IMR-90 (cell line): Measurements from ENCODE around the gene TTC21B. TPM values are rescaled to one million over a fixed set of nuclear protein-coding genes. Genes with fewer than 3 reads are reported as not detected.

ENCODE experiments used
- ATAC-seq: fragments of 200-7000 bp; cut with Tn5 transposase; 2 replicates; pipeline ENCODE4 v1.9.1; 2020; ENCODE audit warnings: low read depth, mild to moderate bottlenecking, moderate library complexity
- BruUV-seq: library from RNA; stranded (reverse); fragments of 400-500 nt; replicated peaks from 2 replicates; lab custom pipeline; 2021; lab: Mats Ljungman, UMichigan
- CTCF ChIA-PET: fragments of 300-600 bp; formaldehyde crosslinking; extraction: SDS; loops from one replicate; lab custom pipeline; 2021; ENCODE audit warnings: antibody characterized with exemption; lab: Yijun Ruan, JAX
- POLR2A ChIA-PET: fragments of 300-600 bp; sonication (Branson Sonifier 250); formaldehyde crosslinking; loops from one replicate; lab custom pipeline; 2022; ENCODE audit warnings: antibody characterized with exemption; ENCODE audit not compliant: unreplicated experiment; lab: Charles Lee
- DNase-seq: peaks from one replicate; pipeline ENCODE4 v3.0.0; 2013
- H2AFZ ChIP-seq: replicated peaks from 2 replicates; pipeline ENCODE3; 2013; ENCODE audit warnings: low read length, mild to moderate bottlenecking; ENCODE audit not compliant: poor library complexity
- H2AK5ac ChIP-seq: 2 replicates; pipeline ENCODE4 v1.6.1; 2013; ENCODE audit warnings: low read depth, low read length, inconsistent platforms
- H2AK9ac ChIP-seq: replicated peaks from 2 replicates; pipeline ENCODE3; 2013; ENCODE audit warnings: mild to moderate bottlenecking, low read depth, low read length, moderate library complexity; ENCODE audit not compliant: poor library complexity
- H2BK120ac ChIP-seq: 2 replicates; pipeline ENCODE4 v1.6.1; 2013; ENCODE audit warnings: low read depth, low read length, inconsistent platforms
- H2BK15ac ChIP-seq: 3 replicates; pipeline ENCODE4 v1.6.1; 2013; ENCODE audit warnings: low read depth, low read length, inconsistent platforms
- H2BK20ac ChIP-seq: 2 replicates; pipeline ENCODE4 v1.6.1; 2013; ENCODE audit warnings: low read depth, mild to moderate bottlenecking, inconsistent platforms, low read length, moderate library complexity
- H2BK5ac ChIP-seq: 2 replicates; pipeline ENCODE4 v1.6.1; 2013; ENCODE audit warnings: mild to moderate bottlenecking, low read depth, low read length, inconsistent platforms; ENCODE audit not compliant: poor library complexity, severe bottlenecking
- H3K14ac ChIP-seq: replicated peaks from 2 replicates; pipeline ENCODE4 v1.6.1; 2013; ENCODE audit warnings: low read depth, low read length, inconsistent platforms
- H3K18ac ChIP-seq: 2 replicates; pipeline ENCODE4 v1.6.1; 2013; ENCODE audit warnings: low read depth, low read length, control low read depth
- H3K23ac ChIP-seq: 2 replicates; pipeline ENCODE4 v1.6.1; 2013; ENCODE audit warnings: low read depth, low read length, inconsistent platforms
- H3K27ac ChIP-seq: 2 replicates; pipeline ENCODE4 v1.5.1; 2013; ENCODE audit warnings: mild to moderate bottlenecking, control low read depth, low read length; ENCODE audit not compliant: insufficient read depth
- H3K27me3 ChIP-seq: 2 replicates; pipeline ENCODE4 v1.6.1; 2013; ENCODE audit warnings: low read length; ENCODE audit not compliant: control insufficient read depth, insufficient read depth
- H3K36me3 ChIP-seq: 2 replicates; pipeline ENCODE4 v1.6.1; 2013; ENCODE audit warnings: low read length, mixed read lengths; ENCODE audit not compliant: control insufficient read depth, insufficient read depth
- H3K4ac ChIP-seq: 2 replicates; pipeline ENCODE4 v1.6.1; 2013; ENCODE audit warnings: low read depth, low read length, inconsistent platforms
- H3K4me1 ChIP-seq: 2 replicates; pipeline ENCODE4 v1.6.1; 2013; ENCODE audit warnings: low read length, mixed read lengths; ENCODE audit not compliant: control insufficient read depth, insufficient read depth
- H3K4me2 ChIP-seq: 2 replicates; pipeline ENCODE4 v1.6.1; 2013; ENCODE audit warnings: low read depth, mild to moderate bottlenecking, control low read depth, low read length, moderate library complexity
- H3K4me3 ChIP-seq: 2 replicates; pipeline ENCODE4 v1.5.1; 2013; ENCODE audit warnings: low read depth, mild to moderate bottlenecking, control low read depth, low read length, moderate library complexity; ENCODE audit not compliant: insufficient read depth
- H3K56ac ChIP-seq: 2 replicates; pipeline ENCODE4 v1.6.1; 2013; ENCODE audit warnings: low read length, inconsistent platforms; ENCODE audit not compliant: insufficient read depth; ENCODE audit errors: extremely low read depth
- H3K79me1 ChIP-seq, 2 experiments: 2 replicates each; pipeline ENCODE4 v1.6.1; 2013; ENCODE audit warnings: low read length in 2 of 2, inconsistent platforms in 1 of 2, low read depth in 1 of 2
- H3K9ac ChIP-seq: 2 replicates; pipeline ENCODE4 v1.6.1; 2013; ENCODE audit warnings: low read depth, low read length, control low read depth
- H3K9me1 ChIP-seq: 2 replicates; pipeline ENCODE4 v1.6.1; 2013; ENCODE audit warnings: low read length, inconsistent platforms; ENCODE audit not compliant: insufficient read depth
- H3K9me3 ChIP-seq: 2 replicates; pipeline ENCODE4 v1.6.1; 2013; ENCODE audit warnings: low read length; ENCODE audit not compliant: control insufficient read depth, insufficient read depth
- H4K20me1 ChIP-seq: 2 replicates; pipeline ENCODE4 v1.6.1; 2013; ENCODE audit warnings: low read length, inconsistent platforms; ENCODE audit not compliant: insufficient read depth
- H4K5ac ChIP-seq: 2 replicates; pipeline ENCODE4 v1.6.1; 2013; ENCODE audit warnings: mild to moderate bottlenecking, low read depth, low read length, control low read depth
- H4K8ac ChIP-seq, 2 experiments: 2 replicates each; pipeline ENCODE4 v1.6.1; 2013; ENCODE audit warnings: low read depth in 2 of 2, low read length in 2 of 2, control low read depth in 1 of 2, inconsistent platforms in 1 of 2
- H4K91ac ChIP-seq: 2 replicates; pipeline ENCODE4 v1.6.1; 2013; ENCODE audit warnings: low read depth, low read length, inconsistent platforms; ENCODE audit not compliant: insufficient read depth
- CEBPB ChIP-seq: IDR thresholded peaks from 2 replicates; pipeline ENCODE4 v1.6.1; 2012; ENCODE audit warnings: low read depth, low read length, improper control_type of control experiment
- CTCF ChIP-seq: conservative IDR thresholded peaks from 2 replicates; pipeline ENCODE4 v1.5.1; 2012; ENCODE audit warnings: mild to moderate bottlenecking, low read depth, low read length, improper control_type of control experiment
- FOS ChIP-seq: fragments of 150-350 bp; IDR thresholded peaks from 2 replicates; pipeline ENCODE4 v1.6.1; 2016; ENCODE audit warnings: low read depth, low read length
- MAFK ChIP-seq: IDR thresholded peaks from 2 replicates; pipeline ENCODE4 v1.6.1; 2012; ENCODE audit warnings: low read depth, low read length, improper control_type of control experiment
- MXI1 ChIP-seq: IDR thresholded peaks from 2 replicates; pipeline ENCODE4 v1.6.1; 2012; ENCODE audit warnings: low read depth, mild to moderate bottlenecking, low read length, moderate library complexity, borderline replicate concordance
- NFE2L2 ChIP-seq: fragments of 150-350 bp; IDR thresholded peaks from 2 replicates; pipeline ENCODE4 v1.6.1; 2016; ENCODE audit warnings: low read depth, mild to moderate bottlenecking, low read length
- RCOR1 ChIP-seq: IDR thresholded peaks from 2 replicates; pipeline ENCODE4 v1.6.1; 2012; ENCODE audit warnings: mild to moderate bottlenecking, low read length, improper control_type of control experiment; ENCODE audit not compliant: insufficient replicate concordance
- WGBS, 2 experiments: methylation state at CpG; one replicate each; pipeline versions ENCODE4 v1.1.5 to v1.1.7; 2013; ENCODE audit warnings: missing lambda C conversion rate in 2 of 2; ENCODE audit not compliant: insufficient read length in 1 of 2; ENCODE audit errors: extremely low coverage in 2 of 2; 5-methylcytosine and 5-hydroxymethylcytosine counted together
- dilution Hi-C: fragments of 300-500 bp; cut with HindIII; formaldehyde crosslinking; loops from one replicate; pipeline ENCODE4 v1.14.3; 2018; ENCODE audit warnings: low sequenced_read_pairs; ENCODE audit not compliant: unreplicated experiment
- in situ Hi-C: fragments of 300-500 bp; cut with MboI; formaldehyde crosslinking; loops from 3 replicates; pipeline ENCODE4 v1.14.3; 2019; ENCODE audit warnings: low sequenced_read_pairs, inconsistent platforms, mixed read lengths
- intact Hi-C: fragments of 100-400 bp; cut with micrococcal nuclease; formaldehyde crosslinking; loops from 2 replicates; pipeline ENCODE4 v1.10.0; 2022
- polyA plus RNA-seq, 3 experiments: library from polyadenylated mRNA; depleted of rRNA; stranded (reverse); fragments of >200 nt; gene quantifications; 2 replicates each; pipeline ENCODE4 v1.2.3, GENCODE V29; 2012; ENCODE audit warnings: low replicate concordance in 1 of 3
- total RNA-seq: library from RNA; depleted of rRNA; stranded (reverse); fragments of >200 nt; gene quantifications from 2 replicates; pipeline ENCODE4 v1.2.3, GENCODE V29; 2012

Gene TTC21B
- total and polyA plus RNA-seq, 2 of the 4 experiments (the other 2 are of a cell fraction): 8.0 to 17.2 TPM

- Histone ChIP-seq H3K4ac (no peak overlapping the region), H3K23ac (no peak overlapping the region), H3K14ac (no peak overlapping the region), H3K9ac (no peak overlapping the region), H4K8ac (no peak overlapping the region), H2BK15ac (no peak overlapping the region), H2BK20ac (no peak overlapping the region), H2BK120ac (no peak overlapping the region), H3K36me3 (peaks cover 9% of the 10 kb centered on the region), H3K4me3 (no peak overlapping the region), H3K27ac (no peak overlapping the region), H2AFZ (no peak overlapping the region), H2BK5ac (no peak overlapping the region), H3K18ac (no peak overlapping the region), H4K91ac (no peak overlapping the region), H2AK5ac (no peak overlapping the region), H3K9me3 (no peaks in the 10 kb centered on the region), H3K56ac (no peak overlapping the region), H2AK9ac (no peak overlapping the region), H4K5ac (no peak overlapping the region), H3K9me1 (no peaks in the 10 kb centered on the region), H3K4me2 (no peak overlapping the region), H4K20me1 (no peaks in the 10 kb centered on the region), H3K79me1 (no peaks in the 10 kb centered on the region; a peak in 1 of 4 replicates), H3K4me1 (no peaks in the 10 kb centered on the region), H3K27me3 (no peaks in the 10 kb centered on the region)
- no TSS peak for BruUV-seq
- CTCF ChIA-PET: no interaction called here
- intact Hi-C loops (no loop called here), in situ Hi-C loops (no loop called here), dilution Hi-C loops (no loop called here)
- no CpG with 5 or more reads among the region's 1 CpG for WGBS, 2 experiments
- ATAC-seq (peak; percentile 91), DNase-seq (peak; percentile 65)
- POLR2A ChIA-PET: no interaction called here
- no peak for TF ChIP-seq CEBPB
- TF ChIP-seq MXI1: no peak
- TF ChIP-seq RCOR1: no peak
- no peak for TF ChIP-seq CTCF
- no peak for TF ChIP-seq FOS
- no peak for TF ChIP-seq MAFK
- no peak for TF ChIP-seq NFE2L2
These were observed 26.2 kb downstream of the TTC21B start for GRCh38 chr2:165927353-165927752.
